IMR-90 (cell line): ENCODE results near the gene CKAP2L. TPM values are rescaled to one million over a fixed set of nuclear protein-coding genes. Genes with fewer than 3 reads are reported as not detected.

Experiments
- ATAC-seq: fragments of 200-7000 bp; cut with Tn5 transposase; 2 replicates; pipeline ENCODE4 v1.9.1; 2020; ENCODE audit warnings: low read depth, mild to moderate bottlenecking, moderate library complexity
- BruUV-seq: library from RNA; stranded (reverse); fragments of 400-500 nt; replicated peaks from 2 replicates; lab custom pipeline; 2021; lab: Mats Ljungman, UMichigan
- CTCF ChIA-PET: fragments of 300-600 bp; formaldehyde crosslinking; extraction: SDS; loops from one replicate; lab custom pipeline; 2021; ENCODE audit warnings: antibody characterized with exemption; lab: Yijun Ruan, JAX
- POLR2A ChIA-PET: fragments of 300-600 bp; sonication (Branson Sonifier 250); formaldehyde crosslinking; loops from one replicate; lab custom pipeline; 2022; ENCODE audit warnings: antibody characterized with exemption; ENCODE audit not compliant: unreplicated experiment; lab: Charles Lee
- DNase-seq: peaks from one replicate; pipeline ENCODE4 v3.0.0; 2013
- H2AFZ ChIP-seq: replicated peaks from 2 replicates; pipeline ENCODE3; 2013; ENCODE audit warnings: low read length, mild to moderate bottlenecking; ENCODE audit not compliant: poor library complexity
- H2AK5ac ChIP-seq: 2 replicates; pipeline ENCODE4 v1.6.1; 2013; ENCODE audit warnings: low read depth, low read length, inconsistent platforms
- H2AK9ac ChIP-seq: replicated peaks from 2 replicates; pipeline ENCODE3; 2013; ENCODE audit warnings: mild to moderate bottlenecking, low read depth, low read length, moderate library complexity; ENCODE audit not compliant: poor library complexity
- H2BK120ac ChIP-seq: 2 replicates; pipeline ENCODE4 v1.6.1; 2013; ENCODE audit warnings: low read depth, low read length, inconsistent platforms
- H2BK15ac ChIP-seq: 3 replicates; pipeline ENCODE4 v1.6.1; 2013; ENCODE audit warnings: low read depth, low read length, inconsistent platforms
- H2BK20ac ChIP-seq: 2 replicates; pipeline ENCODE4 v1.6.1; 2013; ENCODE audit warnings: low read depth, mild to moderate bottlenecking, inconsistent platforms, low read length, moderate library complexity
- H2BK5ac ChIP-seq: 2 replicates; pipeline ENCODE4 v1.6.1; 2013; ENCODE audit warnings: mild to moderate bottlenecking, low read depth, low read length, inconsistent platforms; ENCODE audit not compliant: poor library complexity, severe bottlenecking
- H3K14ac ChIP-seq: replicated peaks from 2 replicates; pipeline ENCODE4 v1.6.1; 2013; ENCODE audit warnings: low read depth, low read length, inconsistent platforms
- H3K18ac ChIP-seq: 2 replicates; pipeline ENCODE4 v1.6.1; 2013; ENCODE audit warnings: low read depth, low read length, control low read depth
- H3K23ac ChIP-seq: 2 replicates; pipeline ENCODE4 v1.6.1; 2013; ENCODE audit warnings: low read depth, low read length, inconsistent platforms
- H3K27ac ChIP-seq: 2 replicates; pipeline ENCODE4 v1.5.1; 2013; ENCODE audit warnings: mild to moderate bottlenecking, control low read depth, low read length; ENCODE audit not compliant: insufficient read depth
- H3K27me3 ChIP-seq: 2 replicates; pipeline ENCODE4 v1.6.1; 2013; ENCODE audit warnings: low read length; ENCODE audit not compliant: control insufficient read depth, insufficient read depth
- H3K36me3 ChIP-seq: 2 replicates; pipeline ENCODE4 v1.6.1; 2013; ENCODE audit warnings: low read length, mixed read lengths; ENCODE audit not compliant: control insufficient read depth, insufficient read depth
- H3K4ac ChIP-seq: 2 replicates; pipeline ENCODE4 v1.6.1; 2013; ENCODE audit warnings: low read depth, low read length, inconsistent platforms
- H3K4me1 ChIP-seq: 2 replicates; pipeline ENCODE4 v1.6.1; 2013; ENCODE audit warnings: low read length, mixed read lengths; ENCODE audit not compliant: control insufficient read depth, insufficient read depth
- H3K4me2 ChIP-seq: 2 replicates; pipeline ENCODE4 v1.6.1; 2013; ENCODE audit warnings: low read depth, mild to moderate bottlenecking, control low read depth, low read length, moderate library complexity
- H3K4me3 ChIP-seq: 2 replicates; pipeline ENCODE4 v1.5.1; 2013; ENCODE audit warnings: low read depth, mild to moderate bottlenecking, control low read depth, low read length, moderate library complexity; ENCODE audit not compliant: insufficient read depth
- H3K56ac ChIP-seq: 2 replicates; pipeline ENCODE4 v1.6.1; 2013; ENCODE audit warnings: low read length, inconsistent platforms; ENCODE audit not compliant: insufficient read depth; ENCODE audit errors: extremely low read depth
- H3K79me1 ChIP-seq, 2 experiments: 2 replicates each; pipeline ENCODE4 v1.6.1; 2013; ENCODE audit warnings: low read length in 2 of 2, inconsistent platforms in 1 of 2, low read depth in 1 of 2
- H3K9ac ChIP-seq: 2 replicates; pipeline ENCODE4 v1.6.1; 2013; ENCODE audit warnings: low read depth, low read length, control low read depth
- H3K9me1 ChIP-seq: 2 replicates; pipeline ENCODE4 v1.6.1; 2013; ENCODE audit warnings: low read length, inconsistent platforms; ENCODE audit not compliant: insufficient read depth
- H3K9me3 ChIP-seq: 2 replicates; pipeline ENCODE4 v1.6.1; 2013; ENCODE audit warnings: low read length; ENCODE audit not compliant: control insufficient read depth, insufficient read depth
- H4K20me1 ChIP-seq: 2 replicates; pipeline ENCODE4 v1.6.1; 2013; ENCODE audit warnings: low read length, inconsistent platforms; ENCODE audit not compliant: insufficient read depth
- H4K5ac ChIP-seq: 2 replicates; pipeline ENCODE4 v1.6.1; 2013; ENCODE audit warnings: mild to moderate bottlenecking, low read depth, low read length, control low read depth
- H4K8ac ChIP-seq, 2 experiments: 2 replicates each; pipeline ENCODE4 v1.6.1; 2013; ENCODE audit warnings: low read depth in 2 of 2, low read length in 2 of 2, control low read depth in 1 of 2, inconsistent platforms in 1 of 2
- H4K91ac ChIP-seq: 2 replicates; pipeline ENCODE4 v1.6.1; 2013; ENCODE audit warnings: low read depth, low read length, inconsistent platforms; ENCODE audit not compliant: insufficient read depth
- BHLHE40 ChIP-seq: fragments of 150-350 bp; IDR thresholded peaks from 2 replicates; pipeline ENCODE4 v1.6.1; 2016; ENCODE audit warnings: mild to moderate bottlenecking, low read depth, low read length
- CEBPB ChIP-seq: IDR thresholded peaks from 2 replicates; pipeline ENCODE4 v1.6.1; 2012; ENCODE audit warnings: low read depth, low read length, improper control_type of control experiment
- CHD1 ChIP-seq: IDR thresholded peaks from 2 replicates; pipeline ENCODE4 v1.6.1; 2012; ENCODE audit warnings: low read depth, low read length, improper control_type of control experiment
- ELK1 ChIP-seq: fragments of 150-350 bp; IDR thresholded peaks from 2 replicates; pipeline ENCODE4 v1.6.1; 2016; ENCODE audit warnings: low read depth, mild to moderate bottlenecking, low read length, moderate library complexity, borderline replicate concordance
- FOS ChIP-seq: fragments of 150-350 bp; IDR thresholded peaks from 2 replicates; pipeline ENCODE4 v1.6.1; 2016; ENCODE audit warnings: low read depth, low read length
- MAFK ChIP-seq: IDR thresholded peaks from 2 replicates; pipeline ENCODE4 v1.6.1; 2012; ENCODE audit warnings: low read depth, low read length, improper control_type of control experiment
- MXI1 ChIP-seq: IDR thresholded peaks from 2 replicates; pipeline ENCODE4 v1.6.1; 2012; ENCODE audit warnings: low read depth, mild to moderate bottlenecking, low read length, moderate library complexity, borderline replicate concordance
- NFE2L2 ChIP-seq: fragments of 150-350 bp; IDR thresholded peaks from 2 replicates; pipeline ENCODE4 v1.6.1; 2016; ENCODE audit warnings: low read depth, mild to moderate bottlenecking, low read length
- POLR2A ChIP-seq: IDR thresholded peaks from 2 replicates; pipeline ENCODE4 v1.6.1; 2012; ENCODE audit warnings: mild to moderate bottlenecking, low read depth, low read length
- RCOR1 ChIP-seq: IDR thresholded peaks from 2 replicates; pipeline ENCODE4 v1.6.1; 2012; ENCODE audit warnings: mild to moderate bottlenecking, low read length, improper control_type of control experiment; ENCODE audit not compliant: insufficient replicate concordance
- SMC3 ChIP-seq: fragments of 150-350 bp; IDR thresholded peaks from 2 replicates; pipeline ENCODE4 v1.6.1; 2016; ENCODE audit warnings: low read depth, mild to moderate bottlenecking, antibody characterized with exemption, low read length, moderate library complexity
- WGBS, 2 experiments: methylation state at CpG; one replicate each; pipeline versions ENCODE4 v1.1.5 to v1.1.7; 2013; ENCODE audit warnings: missing lambda C conversion rate in 2 of 2; ENCODE audit not compliant: insufficient read length in 1 of 2; ENCODE audit errors: extremely low coverage in 2 of 2; 5-methylcytosine and 5-hydroxymethylcytosine counted together
- dilution Hi-C: fragments of 300-500 bp; cut with HindIII; formaldehyde crosslinking; loops from one replicate; pipeline ENCODE4 v1.14.3; 2018; ENCODE audit warnings: low sequenced_read_pairs; ENCODE audit not compliant: unreplicated experiment
- in situ Hi-C: fragments of 300-500 bp; cut with MboI; formaldehyde crosslinking; loops from 3 replicates; pipeline ENCODE4 v1.14.3; 2019; ENCODE audit warnings: low sequenced_read_pairs, inconsistent platforms, mixed read lengths
- intact Hi-C: fragments of 100-400 bp; cut with micrococcal nuclease; formaldehyde crosslinking; loops from 2 replicates; pipeline ENCODE4 v1.10.0; 2022
- polyA plus RNA-seq, 3 experiments: library from polyadenylated mRNA; depleted of rRNA; stranded (reverse); fragments of >200 nt; gene quantifications; 2 replicates each; pipeline ENCODE4 v1.2.3, GENCODE V29; 2012; ENCODE audit warnings: low replicate concordance in 1 of 3
- total RNA-seq: library from RNA; depleted of rRNA; stranded (reverse); fragments of >200 nt; gene quantifications from 2 replicates; pipeline ENCODE4 v1.2.3, GENCODE V29; 2012
- TF ChIP-seq, protein P1 (sequence below): conservative IDR thresholded peaks from 2 replicates; pipeline ENCODE4 v1.5.1; 2012; ENCODE audit warnings: mild to moderate bottlenecking, low read depth, low read length, improper control_type of control experiment
- TF ChIP-seq, protein P2 (sequence below): fragments of 150-350 bp; IDR thresholded peaks from 2 replicates; pipeline ENCODE4 v1.6.1; 2017; ENCODE audit warnings: mild to moderate bottlenecking, antibody characterized with exemption, low read length, low read depth

CKAP2L gene
- total and polyA plus RNA-seq, 2 of the 4 experiments (the other 2 are of a cell fraction), result 6.4 to 9.9 TPM

GRCh38 chr2:112798979-112799975, 34.9 kb upstream of the CKAP2L start:
- no peak overlapping the region for H2AFZ ChIP-seq
- H3K27ac ChIP-seq, result no peak overlapping the region
- peaks cover 14% of the 10 kb centered on the region for H3K9me1 ChIP-seq
- ATAC-seq, result no peak
- H2BK20ac ChIP-seq, result peak overlapping the region; percentile 66; the same call in 1 of the 2 replicates
- 0 out of 2 replicates have a peak overlapping the region, but pooled peaks have one; percentile 29 for H3K4ac ChIP-seq
- peak overlapping the region; percentile 62; the same call in 1 of the 2 replicates for H3K18ac ChIP-seq
- H3K36me3 ChIP-seq, result no peaks in the 10 kb centered on the region
- H3K23ac ChIP-seq, result no peak overlapping the region
- peaks cover 0 to 8% of the 10 kb centered on the region in 2 experiments; a peak in 1 of 4 replicates for H3K79me1 ChIP-seq
- H4K20me1 ChIP-seq, result no peaks in the 10 kb centered on the region
- H3K14ac ChIP-seq, result no peak overlapping the region
- H2AK5ac ChIP-seq, result no peak overlapping the region
- no peak overlapping the region for H3K4me3 ChIP-seq
- peak; percentile 51 for DNase-seq
- H2BK120ac ChIP-seq, result peak overlapping the region; percentile 42; the same call in 1 of the 2 replicates
- H3K4me2 ChIP-seq, result no peak overlapping the region
- dilution Hi-C loops (no loop called here), in situ Hi-C loops (no loop called here), intact Hi-C loops (no loop called here)
- H3K56ac ChIP-seq, result no peak overlapping the region; the same call in 1 of the 2 replicates
- H3K9ac ChIP-seq, result no peak overlapping the region
- ChIA-PET CTCF (no interaction called here), POLR2A (no interaction called here)
- H3K27me3 ChIP-seq, result no peaks in the 10 kb centered on the region
- H4K91ac ChIP-seq, result peak overlapping the region; percentile 34; the same call in 1 of the 2 replicates
- no TSS peak for BruUV-seq
- H3K4me1 ChIP-seq, result peaks cover 3% of the 10 kb centered on the region
- no peak overlapping the region for H2AK9ac ChIP-seq
- peak overlapping the region; percentile 23; the same call in 1 of the 2 replicates for H4K5ac ChIP-seq
- H2BK15ac ChIP-seq, result peak overlapping the region; percentile 79; the same call in 1 of the 3 replicates
- WGBS, 2 experiments, result 89% methylated on average over 3 of the region's 8 CpGs; no CpG with 5 or more reads in 1 of the 2 experiments
- H4K8ac ChIP-seq, result no peak overlapping the region
- no peaks in the 10 kb centered on the region for H3K9me3 ChIP-seq
- no peak overlapping the region for H2BK5ac ChIP-seq
- TF ChIP-seq, protein P1, sequence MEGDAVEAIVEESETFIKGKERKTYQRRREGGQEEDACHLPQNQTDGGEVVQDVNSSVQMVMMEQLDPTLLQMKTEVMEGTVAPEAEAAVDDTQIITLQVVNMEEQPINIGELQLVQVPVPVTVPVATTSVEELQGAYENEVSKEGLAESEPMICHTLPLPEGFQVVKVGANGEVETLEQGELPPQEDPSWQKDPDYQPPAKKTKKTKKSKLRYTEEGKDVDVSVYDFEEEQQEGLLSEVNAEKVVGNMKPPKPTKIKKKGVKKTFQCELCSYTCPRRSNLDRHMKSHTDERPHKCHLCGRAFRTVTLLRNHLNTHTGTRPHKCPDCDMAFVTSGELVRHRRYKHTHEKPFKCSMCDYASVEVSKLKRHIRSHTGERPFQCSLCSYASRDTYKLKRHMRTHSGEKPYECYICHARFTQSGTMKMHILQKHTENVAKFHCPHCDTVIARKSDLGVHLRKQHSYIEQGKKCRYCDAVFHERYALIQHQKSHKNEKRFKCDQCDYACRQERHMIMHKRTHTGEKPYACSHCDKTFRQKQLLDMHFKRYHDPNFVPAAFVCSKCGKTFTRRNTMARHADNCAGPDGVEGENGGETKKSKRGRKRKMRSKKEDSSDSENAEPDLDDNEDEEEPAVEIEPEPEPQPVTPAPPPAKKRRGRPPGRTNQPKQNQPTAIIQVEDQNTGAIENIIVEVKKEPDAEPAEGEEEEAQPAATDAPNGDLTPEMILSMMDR, result no peak
- TF ChIP-seq FOS (no peak; the same call in 1 of the 2 replicates), POLR2A (no peak), MXI1 (no peak), CHD1 (no peak), SMC3 (no peak), BHLHE40 (no peak), NFE2L2 (no peak), ELK1 (no peak), CEBPB (no peak), RCOR1 (no peak), MAFK (no peak)
- TF ChIP-seq, protein P2, sequence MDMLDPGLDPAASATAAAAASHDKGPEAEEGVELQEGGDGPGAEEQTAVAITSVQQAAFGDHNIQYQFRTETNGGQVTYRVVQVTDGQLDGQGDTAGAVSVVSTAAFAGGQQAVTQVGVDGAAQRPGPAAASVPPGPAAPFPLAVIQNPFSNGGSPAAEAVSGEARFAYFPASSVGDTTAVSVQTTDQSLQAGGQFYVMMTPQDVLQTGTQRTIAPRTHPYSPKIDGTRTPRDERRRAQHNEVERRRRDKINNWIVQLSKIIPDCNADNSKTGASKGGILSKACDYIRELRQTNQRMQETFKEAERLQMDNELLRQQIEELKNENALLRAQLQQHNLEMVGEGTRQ, result no peak
